GM10266 (cell line): ENCODE measurements around the gene GNA14.

Experiments used
- DNase-seq: peaks from one replicate; pipeline ENCODE4 v3.0.0; 2012; ENCODE audit errors: extremely low spot score
- TF ChIP-seq, protein P1 (sequence below): IDR thresholded peaks from 2 replicates; pipeline ENCODE4 v1.5.1; 2012; ENCODE audit warnings: mild to moderate bottlenecking, low read depth; ENCODE audit not compliant: control insufficient read depth, insufficient read depth; ENCODE audit errors: missing control alignments

The GNA14 gene

DNA sequence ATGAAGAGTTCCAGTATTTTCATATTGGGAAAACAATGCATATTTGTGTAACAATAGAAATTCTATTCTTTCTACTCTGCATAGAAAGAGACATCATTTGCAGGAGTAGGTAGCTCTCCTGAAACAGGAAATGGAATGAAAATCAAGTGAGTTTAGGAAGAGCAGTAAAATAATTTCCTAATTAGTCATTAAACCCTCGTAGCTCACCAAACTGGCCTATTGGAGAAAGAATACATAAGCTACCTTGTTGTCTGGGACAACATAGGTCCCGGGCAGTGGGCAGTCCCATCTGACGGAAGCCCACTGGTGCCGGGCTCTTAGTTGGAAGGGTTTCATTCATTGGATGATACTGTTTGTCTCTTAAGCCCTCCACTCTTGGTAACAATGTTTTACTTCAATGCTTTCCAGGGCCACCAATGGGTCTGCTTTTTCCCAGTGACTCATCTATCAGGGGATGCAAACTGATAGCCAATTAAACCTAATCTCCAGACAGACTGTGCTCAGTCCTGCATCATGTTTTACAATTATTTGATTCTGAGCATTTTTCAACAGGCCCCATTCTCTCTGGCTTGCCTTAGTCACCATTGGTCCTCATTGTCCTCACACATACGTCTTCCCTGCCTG lies 46.5 kb downstream of the GNA14 start:
- TF ChIP-seq, protein P1, sequence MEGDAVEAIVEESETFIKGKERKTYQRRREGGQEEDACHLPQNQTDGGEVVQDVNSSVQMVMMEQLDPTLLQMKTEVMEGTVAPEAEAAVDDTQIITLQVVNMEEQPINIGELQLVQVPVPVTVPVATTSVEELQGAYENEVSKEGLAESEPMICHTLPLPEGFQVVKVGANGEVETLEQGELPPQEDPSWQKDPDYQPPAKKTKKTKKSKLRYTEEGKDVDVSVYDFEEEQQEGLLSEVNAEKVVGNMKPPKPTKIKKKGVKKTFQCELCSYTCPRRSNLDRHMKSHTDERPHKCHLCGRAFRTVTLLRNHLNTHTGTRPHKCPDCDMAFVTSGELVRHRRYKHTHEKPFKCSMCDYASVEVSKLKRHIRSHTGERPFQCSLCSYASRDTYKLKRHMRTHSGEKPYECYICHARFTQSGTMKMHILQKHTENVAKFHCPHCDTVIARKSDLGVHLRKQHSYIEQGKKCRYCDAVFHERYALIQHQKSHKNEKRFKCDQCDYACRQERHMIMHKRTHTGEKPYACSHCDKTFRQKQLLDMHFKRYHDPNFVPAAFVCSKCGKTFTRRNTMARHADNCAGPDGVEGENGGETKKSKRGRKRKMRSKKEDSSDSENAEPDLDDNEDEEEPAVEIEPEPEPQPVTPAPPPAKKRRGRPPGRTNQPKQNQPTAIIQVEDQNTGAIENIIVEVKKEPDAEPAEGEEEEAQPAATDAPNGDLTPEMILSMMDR, result no peak
- DNase-seq, result no peak

DNA sequence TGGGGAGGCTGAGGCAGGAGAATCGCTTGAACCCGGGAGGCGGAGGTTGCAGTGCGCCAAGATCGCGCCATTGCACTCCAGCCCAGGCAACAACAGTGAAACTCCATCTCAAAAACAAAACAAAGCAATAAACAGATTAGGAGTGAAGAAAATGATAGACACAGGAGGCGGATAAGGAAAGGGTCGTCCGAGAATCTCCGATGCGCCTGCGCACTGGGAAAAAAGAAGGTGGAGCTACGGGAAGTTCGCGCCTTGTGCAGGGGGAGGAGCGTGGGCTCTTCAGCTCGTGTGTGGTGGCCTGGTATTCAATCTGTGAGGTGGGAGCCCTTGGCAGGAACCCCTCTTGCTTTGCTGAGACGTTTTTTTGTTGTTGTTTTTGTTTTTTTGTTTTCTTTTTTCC lies 47.3 kb downstream of the GNA14 start:
- TF ChIP-seq, protein P1, result no peak
- DNase-seq, result no peak

DNA sequence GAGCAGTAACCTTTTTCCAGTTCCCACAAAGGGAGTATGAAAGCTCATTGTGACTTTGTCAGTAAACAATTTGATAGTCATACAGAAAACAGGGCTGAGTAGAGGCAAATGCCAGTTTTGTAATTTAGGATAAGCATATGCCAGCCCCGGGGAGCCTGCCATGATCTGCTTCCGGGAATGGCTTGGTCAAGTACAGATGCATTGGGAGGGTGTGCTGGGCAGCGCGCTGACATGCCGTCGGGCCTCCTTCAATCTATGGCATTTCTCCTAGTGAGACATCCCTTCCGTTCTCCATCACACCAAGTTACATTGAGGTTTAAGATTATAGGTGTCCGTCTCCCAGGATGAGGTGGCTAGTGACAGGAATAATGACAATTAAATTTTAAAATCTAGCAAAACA lies 48.6 kb downstream of the GNA14 start:
- TF ChIP-seq, protein P1, result no peak
- no peak for DNase-seq

DNA sequence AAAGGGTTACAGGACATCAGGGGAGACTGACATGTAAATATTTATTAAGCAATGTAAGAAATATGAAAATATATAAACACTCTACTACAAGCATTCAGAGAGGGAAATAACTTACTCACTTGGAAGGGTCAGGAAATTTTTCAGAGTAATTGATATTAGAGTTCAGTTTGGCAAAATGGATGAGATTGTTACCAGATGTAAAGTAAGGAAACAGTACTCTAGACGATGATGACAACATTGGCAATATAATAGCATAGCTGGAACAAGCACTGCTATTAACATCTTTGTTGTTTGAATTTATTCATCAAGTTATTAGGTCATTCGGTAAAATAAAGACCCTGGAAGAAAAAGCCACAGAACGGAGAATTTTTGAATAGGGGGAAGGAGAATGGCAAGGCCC lies 49.1 kb downstream of the GNA14 start:
- TF ChIP-seq, protein P1, result no peak
- no peak for DNase-seq

DNA sequence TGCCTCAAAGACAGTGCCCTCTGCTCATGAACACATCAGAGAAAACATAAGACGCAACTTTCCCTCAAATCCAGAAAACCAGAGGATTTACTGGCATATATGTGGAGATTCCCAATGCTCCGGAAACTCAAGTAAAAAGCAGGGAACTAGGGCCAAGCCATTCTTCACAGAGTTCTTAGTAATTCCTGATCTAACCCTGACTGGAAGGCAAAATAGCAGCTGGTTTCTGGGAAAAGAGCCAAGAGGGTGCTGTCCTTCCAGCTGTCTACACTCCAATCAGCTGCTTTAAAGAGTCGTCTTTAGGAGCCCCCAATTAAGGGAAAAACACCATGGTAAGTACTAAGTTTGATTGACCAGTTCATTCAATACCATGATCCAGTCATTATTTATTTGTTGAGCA lies 49.6 kb downstream of the GNA14 start:
- DNase-seq, result no peak
- TF ChIP-seq, protein P1, result no peak

DNA sequence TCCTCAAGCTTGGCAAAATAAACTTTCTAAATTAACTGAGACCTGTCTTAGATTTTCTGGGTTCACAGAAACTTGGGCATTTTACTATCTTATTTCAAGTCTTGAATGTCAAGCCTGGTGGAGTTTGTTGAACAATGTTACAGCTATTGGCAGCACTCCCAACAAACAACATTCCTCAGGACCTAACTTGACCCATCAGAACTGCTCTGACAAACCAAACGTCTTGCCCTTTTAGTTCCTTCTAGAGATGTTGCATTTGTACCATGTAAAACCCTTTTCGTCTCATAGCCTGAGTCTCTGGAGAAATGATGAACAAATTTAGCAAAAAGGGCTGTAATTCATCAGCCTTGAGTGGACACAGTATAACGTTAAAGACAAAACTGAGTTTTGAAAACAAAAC lies 51.1 kb downstream of the GNA14 start:
- TF ChIP-seq, protein P1, result no peak
- DNase-seq, result no peak

DNA sequence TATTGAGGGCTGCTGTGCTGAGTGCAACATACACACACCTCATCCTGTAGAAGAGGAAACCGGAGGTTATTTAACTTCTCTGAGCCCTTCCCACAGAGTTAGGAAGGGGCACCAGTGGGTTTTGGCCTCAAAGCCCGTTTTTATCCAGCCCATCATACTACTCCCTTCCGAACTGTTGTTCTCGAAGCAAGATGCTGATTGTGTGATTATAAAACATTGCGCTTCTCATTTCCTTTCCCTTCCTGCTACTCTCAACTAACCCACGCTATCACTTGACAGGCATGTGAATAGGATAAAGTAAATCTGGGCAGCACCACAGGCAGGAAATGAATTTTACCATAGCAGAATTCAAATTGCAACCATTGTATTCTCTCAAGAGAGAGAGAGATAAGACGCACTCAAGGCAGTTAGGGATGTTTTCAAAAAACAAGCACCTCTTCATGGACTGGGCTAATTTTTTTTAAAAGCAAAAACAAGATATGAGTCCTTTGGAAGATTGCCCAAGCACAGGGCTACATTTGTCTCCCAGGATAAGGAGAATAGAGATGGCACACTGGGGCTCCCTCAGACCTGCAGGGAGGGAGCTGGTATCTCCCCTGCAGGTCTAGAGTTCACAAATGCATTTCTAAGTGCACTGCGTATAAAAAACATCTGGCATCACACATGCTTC lies 52.6 kb downstream of the GNA14 start:
- TF ChIP-seq, protein P1, result no peak
- no peak for DNase-seq
